SKM-1 treated with dmso at 0.1 percent for 144 hours (cell line): ENCODE data around the gene CHIT1.
A peak's percentile ranks its signal among the peaks of the same experiment; 100 is the strongest.

Experiments used
- DNase-seq: peaks from one replicate; lab custom pipeline; 2025; ENCODE audit not compliant: unreplicated experiment; lab: John Stamatoyannopoulos, UW

The CHIT1 gene

DNA sequence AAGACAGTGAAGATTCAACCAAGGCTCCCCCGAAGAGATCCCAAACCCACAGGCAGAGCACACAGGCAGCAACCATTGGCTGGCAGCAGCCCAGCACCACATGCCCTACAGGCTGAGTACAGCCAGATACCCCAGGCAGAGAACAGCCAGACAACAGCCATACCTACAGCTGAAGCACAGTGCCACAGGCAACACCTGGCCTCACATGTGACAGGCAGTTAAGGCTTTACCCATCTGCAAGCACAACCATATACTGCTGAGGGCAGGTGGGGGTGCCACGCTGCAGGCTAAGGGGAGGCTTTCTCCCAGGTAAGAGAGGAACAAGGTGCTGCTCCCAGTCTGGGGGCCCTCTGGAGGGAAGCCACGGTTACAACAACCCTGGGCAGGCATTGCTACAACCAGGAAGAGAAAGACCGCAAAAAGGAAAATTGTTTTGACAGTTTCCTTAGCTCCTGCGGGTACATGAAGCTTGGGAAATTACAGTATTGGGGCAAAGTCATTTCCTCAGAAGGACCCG is 12.3 kb downstream of the CHIT1 start:
- DNase-seq = peak; percentile 45

DNA sequence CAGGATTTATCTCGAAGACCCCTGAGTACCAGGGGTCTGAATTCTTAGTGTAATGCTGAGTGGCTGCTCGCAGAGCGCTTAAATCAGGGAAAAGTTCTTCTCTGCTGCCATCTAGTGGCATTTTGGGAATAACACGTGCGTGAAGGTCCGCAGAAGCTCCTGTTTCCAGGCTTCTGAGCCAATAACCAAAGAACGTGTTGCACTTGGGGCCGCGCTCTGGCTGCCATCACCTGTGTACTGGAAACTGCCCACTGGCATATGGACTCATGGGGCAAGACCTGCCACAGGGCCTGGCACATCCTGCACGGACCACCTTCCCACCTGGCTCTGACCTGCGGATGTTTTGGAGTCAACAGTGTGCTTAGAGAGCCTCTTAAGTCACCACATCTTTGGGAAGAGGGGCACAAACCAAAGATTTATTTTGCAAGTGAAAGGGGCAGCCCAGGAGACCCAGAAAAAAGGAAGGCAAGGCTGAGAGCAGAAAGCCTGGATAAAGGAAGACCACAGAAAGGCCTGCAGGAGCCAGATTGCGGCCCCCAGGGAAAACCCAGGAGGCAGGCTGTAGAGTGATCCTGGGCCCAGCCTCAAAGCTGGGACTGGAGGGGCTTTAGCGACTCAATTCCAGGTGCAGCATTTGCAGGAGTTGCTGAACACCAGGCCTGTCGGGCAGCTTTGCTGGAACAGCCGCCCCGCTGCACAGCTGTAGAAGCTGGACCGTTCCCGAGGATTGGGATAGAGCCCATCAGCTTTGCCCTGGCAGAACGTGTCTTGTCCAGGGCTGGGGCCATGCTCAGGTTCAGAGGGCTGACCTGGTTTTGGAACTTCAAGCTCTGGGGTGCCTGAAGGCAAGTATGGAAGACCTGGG is 13.0 kb downstream of the CHIT1 start:
- DNase-seq = peak; percentile 63

DNA sequence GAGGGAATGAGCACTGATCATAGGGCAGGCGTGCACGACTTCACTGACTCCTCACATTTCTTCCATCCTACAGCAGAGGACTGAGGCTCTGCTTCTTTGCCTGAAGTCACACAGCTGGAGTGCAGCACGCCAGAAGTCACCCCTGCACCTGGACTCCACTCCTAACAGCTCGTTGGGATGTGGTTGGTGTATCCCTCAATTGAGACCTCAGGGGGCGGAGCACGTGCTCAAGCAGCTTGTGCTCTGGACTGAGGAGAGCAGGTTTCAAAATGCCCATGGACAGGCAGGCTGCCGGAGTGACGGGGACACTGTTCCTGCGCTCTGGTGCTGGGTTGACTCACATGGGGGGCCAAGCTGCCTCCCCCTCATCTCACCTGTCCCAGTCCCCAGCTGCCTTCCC is 13.9 kb downstream of the CHIT1 start:
- no peak for DNase-seq

DNA sequence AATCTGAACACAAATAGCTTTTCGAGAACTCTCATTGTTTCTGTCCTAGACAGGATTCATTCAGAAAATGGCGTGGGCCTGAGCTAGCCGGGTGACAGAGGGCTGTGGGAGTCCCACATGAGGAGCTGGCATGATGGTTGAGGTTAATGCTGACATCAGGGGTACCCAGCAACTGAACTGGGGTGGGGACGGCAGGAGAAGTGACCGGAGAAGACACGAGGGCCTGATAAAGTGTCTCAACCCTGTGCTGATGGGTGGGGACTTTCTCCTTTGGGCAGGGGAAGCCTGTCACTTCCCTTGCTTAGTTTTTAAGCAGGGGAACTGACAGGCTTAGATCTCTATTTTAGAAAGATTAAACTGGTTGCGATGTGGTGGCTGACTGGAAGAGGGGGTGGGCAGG is 14.6 kb downstream of the CHIT1 start:
- DNase-seq = no peak

GRCh38 chr1:203213126-203213525 is 16.3 kb downstream of the CHIT1 start:
- no peak for DNase-seq

DNA sequence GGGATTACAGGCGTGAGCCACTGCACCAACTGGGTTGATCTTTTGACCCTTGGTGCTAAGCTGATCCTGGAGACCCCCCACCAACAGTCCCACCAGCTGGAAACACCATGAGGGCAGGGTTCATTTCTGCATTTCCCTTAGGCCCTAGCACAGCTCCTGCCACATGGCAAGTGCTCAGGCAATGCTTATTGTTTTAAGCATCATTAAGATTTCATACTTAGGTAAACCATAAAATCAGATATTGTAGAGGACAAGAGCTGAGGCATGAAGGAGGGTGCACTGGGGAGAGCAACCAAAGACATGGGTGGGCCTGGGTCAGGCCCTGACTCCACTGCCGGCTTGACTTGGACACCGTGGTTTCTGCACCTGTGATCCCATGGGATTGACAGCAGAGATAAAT is 17.7 kb downstream of the CHIT1 start:
- no peak for DNase-seq

DNA sequence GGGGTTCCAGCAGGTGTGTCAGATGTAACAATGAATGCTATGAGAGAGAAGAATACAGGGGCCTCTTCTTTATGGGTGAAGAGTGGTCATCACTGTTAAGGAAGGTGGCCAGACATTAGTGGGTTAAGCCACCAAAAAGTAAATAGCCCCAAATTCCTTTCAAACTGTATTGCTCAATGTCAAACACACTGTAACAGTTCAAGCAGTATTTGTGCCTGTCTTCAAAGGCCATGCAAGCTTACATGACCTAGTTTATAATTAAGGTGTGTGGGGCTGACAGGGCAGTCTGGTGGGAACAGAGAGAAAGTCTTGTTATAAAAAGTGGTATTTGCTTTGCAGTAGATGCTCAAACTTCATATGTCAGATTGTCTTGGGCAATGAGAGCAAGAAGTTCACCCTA is 18.5 kb downstream of the CHIT1 start:
- DNase-seq = no peak

DNA sequence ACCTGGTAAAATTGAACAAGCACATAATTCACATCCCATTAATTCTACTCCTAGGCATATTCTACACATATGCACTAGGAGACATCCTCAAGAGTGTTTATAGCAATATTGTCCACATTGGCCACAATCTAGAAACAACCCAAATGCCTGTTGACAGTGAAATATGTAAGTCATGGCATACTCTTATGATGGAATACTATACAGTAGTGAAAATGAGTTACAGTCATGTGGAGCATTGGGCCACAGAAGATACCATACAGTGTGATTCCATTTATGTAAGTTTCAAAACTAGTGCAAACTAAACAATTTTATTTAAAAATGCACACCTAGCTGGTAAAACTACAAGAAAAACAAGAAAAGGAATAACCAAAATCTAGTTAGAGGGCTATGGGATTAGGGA is 19.1 kb downstream of the CHIT1 start:
- DNase-seq = no peak

DNA sequence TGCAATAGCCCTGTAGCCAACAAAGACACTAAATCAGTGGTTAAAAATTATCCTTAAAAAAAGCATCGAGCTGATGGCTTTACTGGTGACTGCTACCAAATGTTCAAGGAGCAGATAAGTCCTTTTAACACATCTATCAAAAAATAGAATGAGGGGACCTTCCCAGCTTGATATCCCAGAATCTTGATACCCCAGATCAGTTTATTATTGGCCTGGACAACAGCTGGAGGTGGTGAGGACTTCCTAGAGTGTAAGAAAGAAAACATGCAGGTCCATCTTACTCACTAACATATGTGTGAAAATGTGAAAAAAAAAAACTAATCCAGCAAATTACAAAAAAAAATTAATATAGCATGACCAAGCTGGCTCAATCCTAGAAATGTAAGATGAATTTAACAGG is 21.3 kb downstream of the CHIT1 start:
- DNase-seq = no peak

DNA sequence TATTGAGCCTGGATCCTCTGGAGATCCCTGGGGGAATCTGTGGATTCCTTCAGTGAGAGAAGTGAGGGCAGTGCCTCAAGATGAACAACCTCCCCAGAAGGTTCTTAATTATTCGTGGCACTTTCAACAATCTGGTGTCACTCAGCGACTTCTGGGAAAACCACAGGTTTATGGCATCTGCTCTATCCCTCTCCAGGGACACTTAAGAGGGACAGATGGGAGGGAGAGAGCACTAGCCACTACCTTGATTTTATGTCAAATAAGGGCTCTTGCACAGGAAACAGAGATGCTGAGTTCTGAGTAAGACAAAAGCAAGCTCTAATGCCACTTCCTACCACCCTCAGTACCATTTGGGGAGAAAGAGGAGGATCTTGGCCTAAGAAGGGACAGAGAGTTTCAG is 21.7 kb downstream of the CHIT1 start:
- no peak for DNase-seq

DNA sequence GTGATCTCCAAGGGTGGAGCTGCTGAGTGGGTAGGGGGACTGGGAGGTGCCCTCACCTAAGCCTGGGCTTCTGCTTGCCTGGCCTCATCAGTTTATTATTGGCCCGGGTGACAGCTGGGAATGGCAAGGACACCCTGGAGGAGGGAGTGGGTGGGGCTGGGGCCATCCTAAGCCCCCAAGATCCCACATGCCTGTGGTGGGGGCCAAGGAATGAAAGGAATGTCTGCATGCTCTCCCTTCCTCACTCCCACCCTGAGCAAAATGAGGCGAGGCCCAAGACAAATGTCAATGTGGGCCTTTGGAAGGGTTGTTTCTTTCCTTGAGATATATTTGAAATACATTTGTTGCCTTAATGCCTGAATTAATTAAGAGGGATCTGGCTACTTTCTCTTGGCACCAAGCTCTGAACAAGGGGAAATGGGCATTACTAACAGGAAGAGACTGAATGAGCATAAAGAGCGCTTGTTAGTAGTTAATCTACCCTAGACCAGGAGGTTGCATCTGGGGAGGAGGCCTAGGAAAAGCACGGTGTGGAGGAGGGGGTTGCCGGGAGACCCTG is 23.3 kb downstream of the CHIT1 start:
- DNase-seq = no peak

- no peak for DNase-seq
Measured at GRCh38 chr1:203204756-203205155, 24.7 kb downstream of the CHIT1 start.

DNA sequence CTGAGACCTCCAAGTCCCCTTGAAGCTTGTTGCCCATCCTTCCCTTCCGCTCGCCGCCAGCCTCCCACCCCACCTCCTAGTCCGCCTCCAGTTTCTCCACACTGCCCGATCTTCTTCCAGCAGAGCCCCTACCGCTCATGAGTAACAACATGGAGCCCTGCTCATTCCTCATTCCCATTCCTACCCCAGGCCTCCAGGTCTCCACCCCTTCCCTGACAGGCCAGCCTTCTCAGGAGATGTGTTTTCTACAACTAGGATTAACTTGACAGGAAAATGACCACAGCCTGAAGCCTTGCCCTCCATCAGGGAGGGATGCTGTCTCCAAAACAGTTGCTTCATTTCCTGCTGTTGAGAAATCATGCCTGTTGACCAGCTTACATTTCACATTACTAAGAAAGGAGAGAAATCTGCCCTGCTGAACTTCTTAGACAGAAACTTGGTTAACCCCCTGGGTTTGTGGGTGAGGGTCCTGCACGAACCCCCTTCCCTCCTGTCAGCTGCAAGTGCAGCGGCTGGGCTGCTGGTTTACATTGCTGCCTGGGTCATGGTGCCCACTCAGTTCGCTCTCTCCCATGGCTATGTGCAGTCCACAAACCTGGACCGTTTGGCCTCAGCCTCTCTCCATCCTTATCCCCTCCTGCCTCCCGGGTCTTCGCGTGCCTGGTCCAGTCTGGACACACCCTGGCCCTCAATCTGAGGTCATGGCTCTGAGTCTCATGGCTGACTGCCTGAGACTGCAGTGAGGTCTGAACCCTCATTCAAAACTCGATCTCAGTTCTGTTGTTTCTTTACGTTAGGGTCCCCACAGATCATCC is 26.8 kb downstream of the CHIT1 start:
- DNase-seq = peak; percentile 92

DNA sequence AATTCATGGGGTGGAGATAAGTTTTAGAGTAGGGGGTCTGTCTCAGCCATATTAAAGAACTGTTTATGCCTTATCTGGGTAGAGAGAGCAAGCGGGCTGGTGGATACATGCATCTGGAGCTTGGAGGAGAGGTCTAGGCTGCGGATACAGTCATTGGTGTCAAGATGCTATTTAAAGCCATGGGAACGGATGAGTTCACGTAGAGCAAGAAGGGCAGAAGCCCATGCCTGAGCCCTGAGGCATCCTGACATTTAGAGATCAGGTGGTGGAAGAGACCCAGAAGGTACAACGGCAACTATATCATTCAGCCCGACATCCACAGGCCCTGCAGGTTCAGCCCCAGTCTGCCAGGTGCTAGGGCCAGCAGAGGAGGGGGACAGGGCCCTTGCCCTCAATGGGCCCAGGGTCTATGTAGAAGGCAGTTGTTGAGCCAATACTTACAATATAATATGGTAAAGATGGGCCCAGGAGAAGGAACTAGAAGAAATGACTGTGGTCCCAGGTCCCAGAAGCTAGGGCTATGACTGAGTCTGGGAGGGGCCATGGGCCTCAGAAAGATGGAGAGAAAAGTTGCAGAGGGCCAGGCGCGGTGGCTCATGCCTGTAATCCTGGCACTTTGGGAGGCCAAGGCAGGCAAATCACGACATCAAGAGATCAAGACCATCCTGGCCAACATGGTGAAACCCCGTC is 27.8 kb downstream of the CHIT1 start:
- no peak for DNase-seq

- peak; percentile 42 for DNase-seq
Measured at GRCh38 chr1:203200916-203201315, 28.6 kb downstream of the CHIT1 start.

- peak; percentile 70 for DNase-seq
Measured at GRCh38 chr1:203199816-203200571, 29.5 kb downstream of the CHIT1 start.

- DNase-seq = no peak
Measured at GRCh38 chr1:203199481-203199815, 30.0 kb downstream of the CHIT1 start.

GRCh38 chr1:203199002-203199401 is 30.5 kb downstream of the CHIT1 start:
- DNase-seq = no peak

DNA sequence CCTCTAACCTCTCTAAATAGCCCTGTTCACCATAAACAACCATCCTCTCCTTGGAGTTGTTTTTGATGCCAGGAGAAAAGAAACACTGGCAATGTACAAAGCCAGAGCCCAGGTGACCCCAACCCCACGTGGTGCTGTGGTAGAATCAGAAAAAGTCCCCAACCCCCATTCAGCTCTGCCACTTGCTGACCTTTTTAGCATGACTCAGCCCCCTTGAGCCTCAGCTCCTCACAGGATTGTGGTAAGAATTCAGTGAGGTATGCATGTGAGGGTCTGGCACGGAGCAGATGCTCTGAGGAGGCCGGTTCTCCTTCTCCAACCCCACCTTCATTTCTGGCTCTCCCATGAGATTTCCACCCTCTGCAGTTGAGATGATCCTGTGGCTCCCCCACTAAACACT is 31.8 kb downstream of the CHIT1 start:
- no peak for DNase-seq

GRCh38 chr1:203196371-203196770 is 33.1 kb downstream of the CHIT1 start:
- DNase-seq = no peak

DNA sequence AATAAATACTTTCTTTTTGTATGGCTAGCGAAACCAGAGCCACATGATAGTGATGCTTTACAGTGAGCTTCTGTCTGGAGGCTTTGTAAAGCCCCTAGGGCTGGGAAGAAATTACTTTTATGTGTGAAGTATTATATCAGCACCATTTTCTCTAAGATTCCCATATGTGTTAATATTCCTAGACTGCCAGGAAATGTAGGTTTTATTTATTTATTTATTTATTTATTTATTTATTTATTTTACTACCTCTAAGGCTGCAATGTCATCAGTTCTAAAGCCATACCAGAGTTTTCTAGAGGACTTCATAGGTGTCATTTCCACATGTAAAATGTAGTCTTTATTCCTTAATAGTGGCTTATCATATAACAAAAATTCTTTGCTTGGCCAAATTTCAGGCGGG is 38.5 kb downstream of the CHIT1 start:
- DNase-seq = no peak
